Right cardiac atrium (tissue), 5 donors: ENCODE results near the gene HPGD. TPM values are rescaled to one million over a fixed set of nuclear protein-coding genes. Genes with fewer than 3 reads are reported as not detected.
"Not testable (repeated sequence)": the region's sequence is repeated elsewhere in the genome, so short reads cannot be mapped to it uniquely, and the experiment has no call there.

Experiments used
- ATAC-seq, 2 donors: fragments of 200-7000 bp; cut with Tn5 transposase; one replicate each; pipeline versions ENCODE4 v1.8.0 to v1.9.1; 2020; ENCODE audit warnings: moderate library complexity in 2 of 2, mild to moderate bottlenecking in 1 of 2
- DNase-seq, 3 donors: peaks; one replicate each; pipeline ENCODE4 v3.0.0-alpha.2; 2020
- H3K27ac ChIP-seq: one replicate; pipeline ENCODE4 v1.5.1; 2013; ENCODE audit warnings: mild to moderate bottlenecking, low read length, control low read depth, moderate library complexity
- H3K27me3 ChIP-seq: one replicate; pipeline ENCODE4 v1.6.1; 2013; ENCODE audit not compliant: control insufficient read depth, insufficient read depth
- H3K4me1 ChIP-seq: one replicate; pipeline ENCODE4 v1.6.1; 2013; ENCODE audit warnings: low read length; ENCODE audit not compliant: control insufficient read depth, insufficient read depth
- H3K4me3 ChIP-seq: one replicate; pipeline ENCODE4 v1.5.1; 2013; ENCODE audit warnings: low read length, control low read depth
- H3K9me3 ChIP-seq: one replicate; pipeline ENCODE4 v1.6.1; 2013; ENCODE audit warnings: low read length; ENCODE audit not compliant: control insufficient read depth
- WGBS: extraction: QIAGEN DNeasy Blood & Tissue Kit; methylation state at CpG from one replicate; pipeline ENCODE4 v1.1.7; 2013; 5-methylcytosine and 5-hydroxymethylcytosine counted together
- intact Hi-C, 4 donors: fragments of 100-400 bp; cut with DNase I; formaldehyde crosslinking; loops; one replicate each; pipeline versions ENCODE4 v1.11.0 to v1.14.0; 2022 to 2023
- polyA plus RNA-seq: library from polyadenylated mRNA; stranded (reverse); fragments of 200-250 nt; gene quantifications from one replicate; pipeline ENCODE4 v1.2.3, GENCODE V29; 2013
- total RNA-seq, 4 donors: library from RNA; stranded (reverse); fragmentation: NEBNext Ultra II Directional; extraction: Animal tissue kit (Norgen Biotek cat#: 25700); gene quantifications; one replicate each; pipeline ENCODE4 v1.2.1, GENCODE V29; 2021
- donor health status: healthy with polysubstance abuse.
- donor health status: DM: no; HTN: yes; CAD: no.
- donor health status: DM: no; HTN: no; CAD: no.
- donor health status: DM: no; HTN: yes; CAD: no; lungs with severe emphysema.
- donor health status: DM: yes; HTN: yes; CAD: no.

HPGD gene
- total and polyA plus RNA-seq, 5 donors, result 0.18 to 1.6 (median 0.34) TPM

DNA sequence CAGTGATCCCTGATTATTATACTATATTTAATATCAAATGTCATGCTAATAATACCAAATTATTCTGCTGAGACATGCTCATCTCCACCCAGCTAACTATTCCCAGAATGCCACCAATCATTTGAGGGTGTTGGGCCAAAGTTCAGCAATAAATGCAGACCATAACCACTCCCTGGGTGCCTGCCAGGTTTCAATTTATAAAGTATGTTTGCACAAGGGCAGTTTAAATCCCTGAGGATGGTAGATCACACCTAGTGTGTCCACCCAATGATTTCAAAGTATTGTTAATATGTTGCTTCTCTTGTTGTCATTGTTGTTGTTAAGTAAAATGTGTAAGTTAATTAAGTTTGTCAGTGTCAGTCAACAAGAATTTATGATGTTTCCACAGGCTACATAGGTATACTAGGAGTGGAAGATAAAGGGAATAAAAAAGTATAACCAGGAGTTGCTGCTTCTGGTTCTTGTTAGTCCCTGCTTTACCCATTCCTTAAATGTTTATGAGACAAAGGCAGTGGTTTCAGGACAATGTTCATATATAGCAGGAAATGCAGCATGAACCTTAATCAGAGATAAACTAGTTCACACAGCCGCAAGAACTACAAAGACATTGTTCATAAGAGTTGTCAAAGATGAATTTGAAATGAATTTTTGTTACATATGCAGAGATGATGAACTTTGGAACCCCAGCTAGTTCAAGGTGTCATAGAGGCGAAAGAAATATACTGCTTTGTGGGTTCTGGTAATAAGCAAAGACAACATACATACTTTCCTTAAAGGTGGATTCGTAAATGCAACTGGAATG is 25.5 kb downstream of the HPGD start:
- no peak overlapping the region for H3K4me3 ChIP-seq
- ATAC-seq (no peak), DNase-seq (no peak)
- intact Hi-C loops, result loop anchor here in 1 of 4 donors (1.0 kb wide), 1 partner anchor 21 kb away; no protein-coding TSS in a partner anchor
- H3K27ac ChIP-seq, result no peak overlapping the region
- H3K9me3 ChIP-seq, result no peaks in the 10 kb centered on the region
- no peaks in the 10 kb centered on the region for H3K27me3 ChIP-seq
- WGBS, result 85% methylated on average over 3 of the region's 3 CpGs
- no peaks in the 10 kb centered on the region for H3K4me1 ChIP-seq

DNA sequence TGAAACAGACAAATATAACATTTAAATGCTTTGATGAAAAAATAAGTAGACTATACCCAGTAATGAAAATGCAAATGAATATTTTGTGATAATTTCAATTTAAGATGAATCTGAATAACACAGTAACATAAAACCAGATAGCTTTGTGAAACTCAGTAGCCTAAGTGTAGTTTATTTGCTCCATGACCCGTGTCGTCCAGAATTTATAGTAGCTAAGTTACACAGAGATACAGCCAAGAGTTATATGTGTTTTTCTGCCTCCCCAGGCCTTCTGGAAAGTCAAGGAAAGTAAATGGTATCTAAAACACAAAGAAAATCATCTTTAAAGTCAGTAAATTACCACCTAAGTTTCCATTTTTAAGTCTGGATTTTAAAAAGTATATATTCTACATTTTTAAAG is 26.7 kb downstream of the HPGD start:
- DNase-seq, result no peak
- Histone ChIP-seq H3K9me3 (no peaks in the 10 kb centered on the region), H3K4me3 (no peak overlapping the region), H3K27ac (no peak overlapping the region), H3K4me1 (no peaks in the 10 kb centered on the region), H3K27me3 (no peaks in the 10 kb centered on the region)
- no peak for ATAC-seq
- intact Hi-C loops, result loop anchor here in 1 of 4 donors (1.0 kb wide), 1 partner anchor 19 kb away; no protein-coding TSS in a partner anchor
- WGBS, result 75% methylated on average over 2 of the region's 2 CpGs

DNA sequence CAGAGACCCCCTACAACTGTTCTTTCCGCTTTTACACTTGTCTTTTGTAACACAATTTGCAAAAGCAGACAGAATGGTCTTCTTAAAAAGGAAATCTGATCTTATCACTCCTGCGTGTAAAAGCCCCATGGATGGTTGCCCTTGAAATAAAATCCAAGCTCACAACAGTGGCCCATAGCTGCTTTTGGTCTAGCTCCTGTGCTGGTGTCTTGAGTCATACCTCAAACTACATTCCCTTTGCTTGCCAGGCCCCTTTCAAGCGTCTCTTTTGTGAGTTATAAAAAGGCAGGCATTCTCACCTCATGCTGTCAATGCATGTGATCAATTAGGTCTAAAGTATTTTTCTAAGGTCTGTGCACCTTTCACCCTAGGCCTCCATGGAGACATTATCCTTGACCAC is 27.6 kb downstream of the HPGD start:
- intact Hi-C loops, result no loop called here
- no peak overlapping the region for H3K4me3 ChIP-seq
- ATAC-seq (no peak), DNase-seq (no peak)
- no peaks in the 10 kb centered on the region for H3K4me1 ChIP-seq
- no peaks in the 10 kb centered on the region for H3K9me3 ChIP-seq
- no peak overlapping the region for H3K27ac ChIP-seq
- H3K27me3 ChIP-seq, result no peaks in the 10 kb centered on the region
- WGBS, result 72% methylated on average over 3 of the region's 3 CpGs

DNA sequence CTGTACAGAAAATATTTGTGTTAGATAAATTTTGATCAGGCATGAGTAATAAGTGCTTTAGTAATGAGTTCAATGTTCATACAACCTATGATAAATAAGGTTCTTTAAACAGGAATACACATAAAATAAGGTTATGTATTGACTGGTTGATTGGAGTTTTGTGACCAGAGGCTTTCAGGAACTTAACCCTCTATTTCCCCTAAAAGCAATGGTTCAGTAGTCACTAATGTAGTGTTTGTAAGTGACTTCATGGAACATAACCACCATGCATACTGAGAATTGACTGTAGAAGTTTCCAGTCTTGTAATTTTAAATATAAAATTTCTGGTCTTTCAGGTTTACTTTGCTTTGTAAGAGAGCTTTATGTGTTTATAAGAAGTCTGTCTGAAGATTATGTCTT is 28.1 kb downstream of the HPGD start:
- H3K27ac ChIP-seq, result no peak overlapping the region
- intact Hi-C loops, result no loop called here
- no peaks in the 10 kb centered on the region for H3K27me3 ChIP-seq
- DNase-seq (no peak), ATAC-seq (no peak)
- H3K9me3 ChIP-seq, result no peaks in the 10 kb centered on the region
- no peak overlapping the region for H3K4me3 ChIP-seq
- no peaks in the 10 kb centered on the region for H3K4me1 ChIP-seq

DNA sequence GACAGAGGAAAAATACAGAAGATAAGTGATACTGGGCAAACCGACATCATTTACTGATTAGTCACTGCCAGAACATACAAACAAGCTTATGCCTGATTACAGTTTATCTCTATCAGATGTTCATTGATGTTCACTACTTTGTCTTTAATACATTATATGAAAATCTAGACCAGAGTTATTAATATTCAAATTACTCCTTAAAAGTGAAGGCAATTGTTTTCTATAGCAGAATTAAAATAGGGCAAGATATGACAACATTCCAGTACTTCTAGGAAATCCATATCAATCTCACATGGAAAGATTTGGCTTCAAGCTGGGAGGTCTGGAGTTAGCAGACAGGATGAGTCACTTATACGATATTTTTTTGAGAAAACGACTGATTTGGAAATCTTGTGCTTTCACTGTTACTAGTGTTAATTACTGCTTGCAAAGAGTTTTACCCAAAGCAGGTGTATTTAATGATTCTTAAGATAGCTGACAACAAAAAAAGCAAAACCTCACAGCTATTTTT is 31.8 kb downstream of the HPGD start:
- ATAC-seq (no peak), DNase-seq (no peak)
- Histone ChIP-seq H3K27ac (no peak overlapping the region), H3K27me3 (no peaks in the 10 kb centered on the region), H3K4me3 (no peak overlapping the region), H3K9me3 (no peaks in the 10 kb centered on the region), H3K4me1 (no peaks in the 10 kb centered on the region)
- 27% methylated on average over 3 of the region's 3 CpGs for WGBS
- intact Hi-C loops, result no loop called here

DNA sequence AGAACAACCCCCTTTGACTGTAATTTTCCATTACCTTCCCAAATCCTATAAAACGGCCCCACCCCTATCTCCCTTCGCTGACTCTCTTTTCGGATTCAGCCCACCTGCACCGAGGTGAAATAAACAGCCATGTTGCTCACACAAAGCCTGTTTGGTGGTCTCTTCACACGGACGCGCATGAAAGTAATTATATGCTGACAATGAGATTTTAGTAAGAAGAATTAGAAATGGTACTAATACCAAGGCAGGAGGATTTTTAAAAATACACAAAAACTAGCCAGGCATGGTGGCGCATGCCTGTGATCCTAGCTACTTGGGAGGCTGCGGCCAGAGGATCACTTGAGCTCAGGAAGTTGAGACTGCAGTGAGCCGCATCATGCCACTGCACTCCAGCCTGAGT is 33.9 kb downstream of the HPGD start:
- H3K4me1 ChIP-seq, intact Hi-C loops, H3K4me3 ChIP-seq, H3K27ac ChIP-seq, ATAC-seq, DNase-seq, H3K27me3 ChIP-seq, H3K9me3 ChIP-seq: not testable (repeated sequence)
- 93% methylated on average over 10 of the region's 10 CpGs for WGBS

DNA sequence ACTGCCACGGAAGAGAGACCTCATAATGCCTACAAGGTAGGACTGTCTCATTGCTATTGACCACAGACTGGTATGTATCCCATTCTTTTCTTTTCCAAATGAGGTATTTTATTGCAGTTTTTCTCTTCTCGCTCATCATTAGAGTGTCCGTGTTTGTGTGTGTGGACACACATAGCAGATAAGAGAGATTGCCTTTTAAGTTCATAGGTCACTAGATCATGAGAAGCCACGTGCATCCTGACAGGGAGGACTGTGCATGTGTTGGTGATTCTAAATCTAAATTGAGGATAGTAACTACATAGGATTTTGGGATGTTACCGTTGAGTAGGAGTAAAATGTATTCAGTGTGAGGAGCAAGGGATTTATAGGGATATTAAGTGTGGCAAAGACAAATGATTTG is 37.3 kb downstream of the HPGD start:
- H3K27me3 ChIP-seq, result no peaks in the 10 kb centered on the region
- H3K9me3 ChIP-seq, result no peaks in the 10 kb centered on the region
- 79% methylated on average over 5 of the region's 5 CpGs for WGBS
- intact Hi-C loops, result no loop called here
- H3K27ac ChIP-seq, result no peak overlapping the region
- no peak for ATAC-seq
- no peak overlapping the region for H3K4me3 ChIP-seq
- no peak for DNase-seq
- H3K4me1 ChIP-seq, result no peaks in the 10 kb centered on the region

DNA sequence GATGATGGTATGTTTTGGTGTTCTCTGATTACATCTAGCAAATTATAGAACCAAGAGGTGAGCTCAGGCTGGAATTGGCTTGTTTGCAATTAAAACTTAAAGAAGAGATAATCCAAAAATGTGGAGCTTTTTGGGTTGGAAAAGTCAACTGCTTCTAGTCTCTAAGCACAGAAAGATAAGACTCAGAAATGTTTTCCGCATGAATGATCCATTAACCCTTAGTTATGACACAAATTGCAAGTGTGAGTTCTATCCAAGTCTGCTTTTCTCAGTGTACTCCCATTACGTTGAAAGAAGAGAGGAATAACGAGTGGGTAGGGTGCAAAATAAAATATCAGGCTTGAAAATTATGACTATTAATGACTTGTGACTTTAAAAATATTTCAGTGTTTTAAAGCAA is 38.5 kb downstream of the HPGD start:
- no peak overlapping the region for H3K4me3 ChIP-seq
- no peaks in the 10 kb centered on the region for H3K9me3 ChIP-seq
- no peak overlapping the region for H3K27ac ChIP-seq
- DNase-seq (no peak), ATAC-seq (no peak)
- H3K4me1 ChIP-seq, result no peaks in the 10 kb centered on the region
- intact Hi-C loops, result no loop called here
- WGBS, result 73% methylated on average over 3 of the region's 3 CpGs
- no peaks in the 10 kb centered on the region for H3K27me3 ChIP-seq

DNA sequence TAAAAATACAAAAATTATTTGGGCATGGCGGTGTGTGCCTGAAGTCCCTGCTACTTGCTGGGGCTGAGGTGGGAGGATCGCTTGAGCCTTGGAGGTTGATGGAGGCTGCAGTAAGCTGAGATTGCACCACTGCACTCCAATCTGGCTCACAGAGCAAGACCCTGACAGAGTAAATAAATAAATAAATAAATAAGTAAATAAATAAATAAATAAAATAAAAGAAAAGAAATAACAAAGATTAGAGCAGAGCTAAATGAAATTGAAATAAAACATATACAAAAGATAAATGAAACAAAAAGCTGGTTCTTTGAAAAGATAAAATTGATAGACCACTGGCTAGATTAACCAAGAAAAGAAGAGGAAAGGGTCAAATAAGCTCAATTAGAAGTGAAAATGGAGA is 43.1 kb downstream of the HPGD start:
- H3K27me3 ChIP-seq, result no peaks in the 10 kb centered on the region
- H3K4me1 ChIP-seq, result no peaks in the 10 kb centered on the region
- no peak overlapping the region for H3K27ac ChIP-seq
- intact Hi-C loops, result no loop called here
- no peaks in the 10 kb centered on the region for H3K9me3 ChIP-seq
- H3K4me3 ChIP-seq, result no peak overlapping the region
- ATAC-seq (no peak), DNase-seq (no peak)
- 97% methylated on average over 2 of the region's 2 CpGs for WGBS

DNA sequence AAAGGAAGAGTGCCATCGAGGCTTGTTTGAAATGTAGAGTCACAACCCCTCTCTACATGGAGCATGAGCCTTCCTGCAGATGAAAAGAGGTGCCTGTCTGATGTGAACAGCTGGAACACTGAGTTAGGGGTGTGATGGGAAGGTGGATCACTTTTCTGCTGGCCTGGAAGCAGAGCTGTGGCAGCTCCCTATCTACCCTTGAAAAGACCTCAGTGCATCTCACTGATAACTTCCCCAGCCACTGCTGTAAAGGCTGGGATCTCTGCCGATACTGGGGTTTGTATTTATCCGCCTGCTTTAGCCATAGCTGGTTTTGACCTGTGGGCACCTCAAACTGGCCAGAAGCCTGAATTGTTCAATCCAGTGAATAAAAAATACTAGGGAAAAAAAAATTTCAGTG is 46.8 kb downstream of the HPGD start:
- Histone ChIP-seq H3K9me3 (no peaks in the 10 kb centered on the region), H3K4me3 (no peak overlapping the region), H3K27me3 (no peaks in the 10 kb centered on the region), H3K27ac (no peak overlapping the region), H3K4me1 (no peaks in the 10 kb centered on the region)
- 70% methylated on average over 3 of the region's 3 CpGs for WGBS
- intact Hi-C loops, result no loop called here
- no peak for DNase-seq
- ATAC-seq, result no peak

DNA sequence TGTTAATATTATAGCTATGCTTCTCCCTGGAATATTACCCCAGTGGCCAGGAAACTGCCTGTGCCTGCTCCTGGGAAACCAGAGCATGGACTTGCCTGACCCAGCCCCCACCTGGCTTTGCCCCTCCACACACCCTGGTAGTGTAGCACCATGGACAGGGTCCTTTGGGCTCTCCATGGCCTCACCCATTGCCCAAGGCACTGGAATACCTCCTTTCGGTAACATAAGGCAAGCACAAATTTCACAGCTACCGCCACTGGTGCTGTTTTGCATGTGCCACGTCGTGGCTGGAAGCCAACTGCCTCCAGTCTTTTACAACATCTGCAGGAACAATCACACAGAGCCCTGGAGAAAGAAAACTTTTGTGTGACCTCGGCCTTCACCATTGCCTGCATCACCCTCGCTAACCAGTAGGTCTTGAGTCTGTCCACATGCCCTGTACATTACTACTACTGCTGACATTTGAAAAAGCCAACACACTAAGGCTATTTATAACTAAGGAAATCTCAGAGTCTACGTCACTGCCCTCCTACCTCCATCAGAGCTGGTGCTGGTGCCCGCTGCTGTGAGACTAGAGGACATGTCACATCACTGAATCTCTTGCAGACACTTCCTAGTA is 47.7 kb downstream of the HPGD start:
- ATAC-seq (no peak), DNase-seq (no peak)
- no peak overlapping the region for H3K27ac ChIP-seq
- intact Hi-C loops, result no loop called here
- no peak overlapping the region for H3K4me3 ChIP-seq
- H3K9me3 ChIP-seq, result no peaks in the 10 kb centered on the region
- H3K27me3 ChIP-seq, result no peaks in the 10 kb centered on the region
- WGBS, result 83% methylated on average over 8 of the region's 8 CpGs
- H3K4me1 ChIP-seq, result no peaks in the 10 kb centered on the region
